Activated CD4-positive, alpha-beta T cell treated with anti-CD3 and anti-CD28 coated beads, Interleukin-2, amount 10 ng/mL, durations not matched to agents 7 days and 5 days (primary cell): ENCODE results near the gene GGTLC1. TPM values are rescaled to one million over a fixed set of nuclear protein-coding genes. Genes with fewer than 3 reads are reported as not detected.

Experiments used
- CTCF ChIA-PET: fragments of 350-600 bp; sonication (Branson Sonifier 250); formaldehyde crosslinking; loops from one replicate; lab custom pipeline; 2021; ENCODE audit warnings: antibody characterized with exemption; lab: Charles Lee
- POLR2A ChIA-PET: fragments of 350-600 bp; sonication (Branson Sonifier 250); formaldehyde crosslinking; loops from one replicate; lab custom pipeline; 2021; ENCODE audit warnings: antibody characterized with exemption; lab: Charles Lee
- DNase-seq: peaks from one replicate; pipeline ENCODE4 v3.0.0-alpha.2; 2020
- H3K27ac Mint-ChIP-seq: one replicate; pipeline ENCODE4 v1.8.0; 2021; ENCODE audit warnings: mild to moderate bottlenecking, moderate library complexity, mixed read lengths
- H3K27me3 Mint-ChIP-seq: one replicate; pipeline ENCODE4 v1.8.0; 2021; ENCODE audit warnings: mixed read lengths
- H3K36me3 Mint-ChIP-seq: one replicate; pipeline ENCODE4 v1.8.0; 2021; ENCODE audit warnings: low read depth, mixed read lengths
- H3K4me1 Mint-ChIP-seq: one replicate; pipeline ENCODE4 v1.8.0; 2021; ENCODE audit warnings: mixed read lengths
- H3K4me3 Mint-ChIP-seq: one replicate; pipeline ENCODE4 v1.8.0; 2021; ENCODE audit warnings: mild to moderate bottlenecking, moderate library complexity, mixed read lengths
- H3K9me3 Mint-ChIP-seq: one replicate; pipeline ENCODE4 v1.8.0; 2021; ENCODE audit warnings: mixed read lengths
- total RNA-seq, 2 experiments: library from RNA; stranded (reverse); gene quantifications; one replicate each; pipeline ENCODE4 v1.2.3, GENCODE V29; 2021

The GGTLC1 gene
- total RNA-seq, 2 experiments from 2014 or later = not detected

DNA sequence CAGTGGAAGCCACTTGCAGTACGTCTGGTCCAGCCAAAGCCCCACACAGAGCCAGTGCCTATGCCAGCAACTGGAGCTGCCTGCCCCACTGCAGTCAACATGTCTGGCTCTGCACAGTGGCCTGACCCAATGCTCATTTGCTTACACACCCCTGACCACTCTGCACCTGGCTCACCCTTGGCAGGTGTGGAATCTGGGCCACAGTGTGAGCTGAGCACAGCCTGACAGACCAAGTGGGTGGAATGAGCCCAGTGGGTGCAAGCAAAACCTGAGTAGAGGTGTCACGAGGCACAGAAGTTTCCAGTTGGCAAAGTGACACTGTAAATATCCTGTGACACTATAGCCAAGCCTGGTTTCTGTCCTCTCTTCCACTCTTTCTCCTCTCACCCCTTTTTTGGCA is 49.5 kb downstream of the GGTLC1 start:
- H3K27me3 Mint-ChIP-seq = no peaks in the 10 kb centered on the region
- CTCF ChIA-PET = interaction anchor here (1.1 kb wide), 1 partner anchor 170 kb away, joined by 3 read pairs; no protein-coding TSS in a partner anchor
- no peak for DNase-seq
- H3K27ac Mint-ChIP-seq = no peak overlapping the region
- H3K36me3 Mint-ChIP-seq = no peaks in the 10 kb centered on the region
- POLR2A ChIA-PET = no interaction called here
- no peak overlapping the region for H3K4me3 Mint-ChIP-seq
- H3K4me1 Mint-ChIP-seq = no peaks in the 10 kb centered on the region
- H3K9me3 Mint-ChIP-seq = no peaks in the 10 kb centered on the region

DNA sequence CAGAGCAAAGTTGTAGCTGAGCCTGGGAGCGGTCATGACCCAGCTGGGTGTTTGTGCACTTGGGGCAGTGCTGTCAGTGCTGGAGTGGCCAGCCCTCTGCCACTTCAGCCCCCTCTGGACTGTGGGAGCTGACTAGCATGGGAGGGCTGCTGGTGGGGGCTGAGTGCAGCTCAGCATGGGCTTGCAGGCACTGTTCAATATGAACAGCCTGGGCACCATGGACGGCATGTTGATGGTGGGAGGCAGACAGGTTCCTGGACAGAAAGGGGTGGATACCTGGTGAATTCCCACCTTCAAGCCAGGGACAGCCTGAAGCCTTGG is 50.5 kb downstream of the GGTLC1 start:
- CTCF ChIA-PET = interaction anchor here (0.7 to 1.9 kb wide), 5 partner anchors 9 to 80 kb away, joined by 3 to 9 read pairs (median 3); no protein-coding TSS in a partner anchor
- no peak for DNase-seq
- Mint-ChIP-seq H3K4me3 (no peak overlapping the region), H3K27ac (no peak overlapping the region), H3K4me1 (no peaks in the 10 kb centered on the region), H3K27me3 (no peaks in the 10 kb centered on the region), H3K9me3 (no peaks in the 10 kb centered on the region), H3K36me3 (no peaks in the 10 kb centered on the region)
- POLR2A ChIA-PET = no interaction called here

DNA sequence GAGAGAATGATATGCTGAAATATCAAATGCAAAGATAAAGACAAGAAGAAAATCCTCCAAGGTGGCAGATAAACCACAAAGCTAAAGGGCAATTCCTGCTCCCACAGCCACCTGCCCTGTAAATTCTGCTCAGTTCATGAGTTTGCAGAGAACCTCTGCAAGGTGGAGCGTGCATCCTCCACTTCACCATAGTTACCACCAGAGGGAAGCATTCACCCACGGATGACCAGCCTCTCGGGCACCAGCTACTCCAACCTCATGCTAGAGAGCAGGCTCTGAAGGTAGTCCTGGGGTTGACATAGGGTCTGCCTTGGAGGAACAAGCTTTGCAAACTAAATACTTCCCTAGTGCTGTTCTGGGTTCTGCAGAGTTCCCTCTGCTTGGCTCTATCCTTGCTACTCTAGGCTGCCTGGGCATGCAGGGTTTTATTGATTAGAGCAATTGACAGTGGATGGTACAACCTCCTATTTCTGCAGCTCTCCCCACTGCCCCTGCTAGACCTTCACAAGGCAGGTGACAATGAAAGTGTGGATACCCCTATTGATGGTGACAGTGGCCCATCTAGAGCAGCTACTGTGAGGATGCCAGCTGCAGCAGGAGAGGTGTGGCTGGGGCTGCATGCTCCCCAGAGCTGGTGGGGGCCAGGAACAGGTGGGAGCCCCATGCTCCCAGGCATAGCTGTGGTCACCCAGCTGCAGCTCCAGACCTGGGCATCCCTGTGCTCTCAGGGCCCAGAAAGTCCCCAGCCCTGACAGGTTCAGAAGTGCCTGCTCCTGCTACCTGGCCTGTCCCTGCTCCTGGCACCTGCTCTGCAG is 51.1 kb downstream of the GGTLC1 start:
- CTCF ChIA-PET = interaction anchor here (0.6 to 1.9 kb wide), 8 partner anchors 9 to 980 kb away, joined by 3 to 9 read pairs (median 4); no protein-coding TSS in a partner anchor
- Mint-ChIP-seq H3K27me3 (no peaks in the 10 kb centered on the region), H3K4me3 (no peak overlapping the region), H3K9me3 (no peaks in the 10 kb centered on the region), H3K36me3 (no peaks in the 10 kb centered on the region), H3K4me1 (no peaks in the 10 kb centered on the region), H3K27ac (no peak overlapping the region)
- peak; percentile 69 for DNase-seq
- POLR2A ChIA-PET = no interaction called here

Other genes with a start within 250 kb of the GGTLC1 start
- gene CST1, start 237.8 kb downstream of the GGTLC1 start, total RNA-seq = not detected
- not detected for gene CST2, start 162.1 kb downstream of the GGTLC1 start, total RNA-seq
- not detected for gene CST5, start 109.0 kb downstream of the GGTLC1 start, total RNA-seq